Posterior cingulate gyrus (tissue), 11 donors: Measurements from ENCODE around the gene MED31.
"Not testable (repeated sequence)": the region's sequence is repeated elsewhere in the genome, so short reads cannot be mapped to it uniquely, and the experiment has no call there.

Experiments
- DNase-seq, 10 donors: peaks; one replicate each; pipeline versions ENCODE4 v3.0.0 to v3.0.0-alpha.2; 2020 to 2021; ENCODE audit warnings: mixed read lengths in 3 of 10
- intact Hi-C: fragments of 100-400 bp; cut with DNase I; formaldehyde crosslinking; loops from one replicate; pipeline ENCODE4 v1.15.1; 2023

Gene MED31

GRCh38 chr17:6651354-6651918 is at the start of gene MED31, which contains the start of gene C17orf100:
Gene MED31 (minus strand): TSS chr17:6651605. CDS start chr17:6651528, 77 bp downstream.
Gene C17orf100 (plus strand): TSS chr17:6651762. CDS start chr17:6651914, 152 bp downstream.
- peak; percentile 89 to 99 (median 95) for DNase-seq
- intact Hi-C loops = loop anchor here (1.0 to 5.0 kb wide), 2 partner anchors 10 to 1214 kb away; partner anchors contain the start of genes C1QBP and TXNDC17

GRCh38 chr17:6700948-6701307 is 49.5 kb upstream of the MED31 start:
- intact Hi-C loops = no loop called here
- DNase-seq = peak in 1 of 10 donors; percentile 39

- DNase-seq = peak in 1 of 10 donors; percentile 36
- intact Hi-C loops = no loop called here
These were observed 48.9 kb upstream of the MED31 start for GRCh38 chr17:6699997-6700947.

DNA sequence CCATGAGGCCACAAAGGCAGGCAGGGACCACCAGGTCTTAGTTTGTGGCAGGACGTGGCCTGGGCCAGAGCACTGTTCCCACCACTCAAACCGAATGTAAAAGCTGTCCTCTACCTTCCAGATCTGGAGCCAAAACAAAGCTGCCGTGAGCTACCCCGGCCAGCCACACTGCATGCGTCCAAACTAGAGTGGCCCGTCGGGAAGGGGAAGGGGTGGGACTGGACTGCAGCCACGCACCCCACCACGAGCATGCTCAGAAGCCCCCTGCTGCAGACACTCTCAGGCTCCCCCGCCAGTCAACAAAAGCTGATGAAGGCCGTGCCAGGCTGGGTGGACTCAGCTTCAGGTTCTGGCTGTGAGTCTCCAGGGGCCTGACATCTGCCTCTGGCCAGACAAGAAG is 46.6 kb upstream of the MED31 start:
- peak in 1 of 10 donors; percentile 35 for DNase-seq
- intact Hi-C loops = no loop called here

DNA sequence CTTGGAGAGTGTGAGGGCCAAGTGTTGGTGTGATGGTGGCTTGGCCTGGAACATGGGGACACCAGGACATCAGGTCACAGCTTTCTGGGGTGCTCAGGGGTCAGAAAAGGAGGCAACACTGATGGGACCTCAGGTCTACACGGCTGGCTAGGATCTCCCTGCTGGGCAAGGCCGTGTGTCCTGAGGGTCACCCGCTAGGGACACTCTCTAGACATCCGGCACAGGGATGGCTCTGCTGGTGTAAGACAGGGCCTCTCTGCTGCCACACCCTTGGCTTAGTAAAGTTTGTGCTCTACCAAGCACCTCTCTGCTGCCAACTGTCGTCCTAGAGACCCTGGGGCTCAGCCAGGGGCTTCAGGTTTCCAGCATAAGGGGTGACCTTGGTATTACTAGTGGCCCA is 45.5 kb upstream of the MED31 start:
- intact Hi-C loops = no loop called here
- DNase-seq = peak in 2 of 10 donors; percentile 41 to 42

DNA sequence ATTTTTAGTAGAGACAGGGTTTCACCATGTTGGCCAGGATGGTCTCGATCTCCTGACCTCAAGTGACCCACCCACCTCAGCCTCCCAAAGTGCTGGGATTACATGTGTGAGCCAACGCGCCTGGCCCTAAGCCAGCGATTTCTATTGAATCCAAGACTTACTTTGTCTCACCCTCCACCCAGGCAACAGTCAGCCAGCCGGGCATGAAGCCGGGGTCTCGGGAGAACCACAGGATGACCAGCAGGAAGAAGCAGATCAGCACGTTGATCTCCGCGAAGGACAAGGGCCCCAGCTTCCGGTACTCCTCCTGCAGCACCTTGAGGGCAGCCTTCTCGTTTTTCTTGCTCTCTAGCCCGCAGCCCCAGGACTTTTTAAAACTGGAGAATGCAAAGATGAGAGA is 44.2 kb upstream of the MED31 start:
- intact Hi-C loops = no loop called here
- peak in 2 of 10 donors; percentile 17 to 55 for DNase-seq

GRCh38 chr17:6695051-6695450 is 43.6 kb upstream of the MED31 start:
- intact Hi-C loops = no loop called here
- peak in 1 of 10 donors; percentile 16 for DNase-seq

GRCh38 chr17:6691958-6692357 is 40.6 kb upstream of the MED31 start:
- peak in 1 of 10 donors; percentile 6 for DNase-seq
- intact Hi-C loops = not testable (repeated sequence)

- intact Hi-C loops = no loop called here
- peak in 1 of 10 donors; percentile 16 for DNase-seq
These were observed 40.1 kb upstream of the MED31 start for GRCh38 chr17:6691546-6691945.

- peak in 3 of 10 donors; percentile 45 to 62 (median 46) for DNase-seq
- intact Hi-C loops = no loop called here
These were observed 39.2 kb upstream of the MED31 start for GRCh38 chr17:6690641-6691040.

- intact Hi-C loops = no loop called here
- DNase-seq = peak in 2 of 10 donors; percentile 48 to 62
These were observed 37.5 kb upstream of the MED31 start for GRCh38 chr17:6688944-6689343.

DNA sequence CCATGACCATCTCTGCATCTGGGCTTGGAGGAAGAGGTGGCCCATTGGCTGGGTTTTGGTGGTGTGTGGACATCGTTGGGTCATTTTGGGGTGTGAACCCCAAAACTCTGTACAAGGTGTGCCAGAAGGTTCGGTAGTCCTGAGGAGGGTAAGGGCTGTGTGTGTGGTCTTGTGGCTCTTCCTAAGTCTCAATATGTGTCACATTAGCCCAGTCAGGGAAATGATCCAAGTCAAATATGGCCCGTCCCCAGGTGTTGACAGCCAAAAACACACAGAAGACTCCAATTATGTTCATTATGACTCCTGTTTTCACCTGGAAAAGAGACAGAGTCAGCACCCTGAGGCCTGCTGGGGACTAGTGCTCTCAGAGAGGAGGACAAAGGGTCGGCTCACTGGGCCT is 34.6 kb upstream of the MED31 start:
- DNase-seq = peak in 1 of 10 donors; percentile 25
- intact Hi-C loops = no loop called here

GRCh38 chr17:6684881-6685767 is 33.7 kb upstream of the MED31 start:
- intact Hi-C loops = no loop called here
- DNase-seq = peak in 2 of 10 donors; percentile 26 to 61

DNA sequence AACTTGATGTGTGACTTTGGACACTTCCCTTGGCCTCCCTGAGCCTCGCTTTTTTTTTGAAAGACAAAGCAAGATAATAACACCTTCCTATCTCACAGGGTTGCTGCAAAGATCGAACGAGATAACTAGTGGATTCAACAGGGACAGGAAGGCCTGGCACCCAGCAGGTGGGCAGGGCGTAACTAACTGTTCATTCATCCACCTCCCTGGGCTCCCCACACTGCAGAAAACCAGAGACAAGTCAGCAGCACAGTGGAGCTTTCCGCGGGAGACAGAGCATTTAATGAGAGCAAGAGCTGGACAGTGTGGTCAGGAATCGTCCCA is 33.0 kb upstream of the MED31 start:
- intact Hi-C loops = no loop called here
- peak in 2 of 10 donors; percentile 19 to 55 for DNase-seq

DNA sequence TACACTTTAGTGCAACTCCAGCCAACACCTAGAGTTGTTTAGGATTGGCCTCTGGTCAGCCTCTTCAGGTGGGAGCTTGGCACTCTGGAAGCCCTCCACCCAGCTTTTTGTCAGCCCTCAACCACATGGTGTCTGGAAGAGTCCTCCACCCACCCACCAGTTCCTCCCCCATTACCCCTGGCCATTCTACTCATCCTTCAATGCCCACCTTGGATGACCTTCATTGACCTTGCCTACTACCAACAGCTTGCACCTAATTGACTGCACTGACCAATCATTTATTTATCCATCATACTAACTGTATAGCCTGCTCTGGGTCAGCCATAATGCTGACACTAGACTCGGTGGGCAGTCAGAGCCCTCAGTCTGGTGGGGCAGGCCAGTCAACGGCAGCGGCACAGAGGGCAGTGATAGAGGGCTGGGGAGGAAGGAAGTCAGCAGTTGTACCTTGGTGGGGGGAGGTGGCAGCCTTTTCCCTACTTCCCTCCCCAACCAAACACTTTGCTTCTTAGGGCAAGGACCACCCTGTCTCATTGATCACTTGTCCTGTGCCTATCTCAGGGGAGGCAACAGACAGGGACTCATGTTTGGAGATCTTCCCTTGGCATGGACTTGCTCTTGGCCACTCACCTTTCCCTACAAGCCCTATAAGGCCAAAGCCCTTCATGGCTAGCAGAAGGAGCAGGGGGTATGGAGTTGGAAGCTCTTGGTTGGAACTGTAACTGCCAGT is 32.5 kb upstream of the MED31 start:
- DNase-seq = no peak
- intact Hi-C loops = no loop called here

DNA sequence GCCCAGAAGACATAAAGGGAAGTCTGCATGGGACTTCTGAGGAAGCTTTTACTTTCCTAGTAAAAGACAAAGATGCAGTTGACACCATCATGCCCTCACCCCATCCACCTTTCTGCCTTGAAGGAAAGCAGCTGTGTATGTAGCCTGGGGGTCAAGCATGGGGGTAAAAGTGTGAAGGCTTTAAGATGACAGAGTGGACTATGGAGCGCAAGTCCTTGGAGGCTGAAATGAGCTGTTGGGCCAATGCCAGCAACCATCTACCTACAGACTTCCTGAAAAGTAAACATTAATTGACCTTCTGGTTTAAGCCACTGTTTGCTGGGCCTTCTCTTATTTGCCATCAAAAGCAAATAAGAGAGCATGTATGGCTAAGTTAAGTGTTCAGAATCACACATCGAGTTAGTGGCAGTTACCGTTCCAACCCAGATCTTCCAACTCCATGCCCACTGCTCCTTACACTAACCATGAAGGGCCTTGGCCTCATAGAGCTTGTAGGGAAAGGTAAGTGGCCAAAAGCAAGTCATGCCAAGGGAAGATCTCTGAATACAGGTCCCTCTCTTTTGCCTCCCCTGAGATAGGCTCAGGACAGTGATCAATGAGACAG is 31.8 kb upstream of the MED31 start:
- peak in 2 of 10 donors; percentile 27 to 30 for DNase-seq
- intact Hi-C loops = no loop called here

DNA sequence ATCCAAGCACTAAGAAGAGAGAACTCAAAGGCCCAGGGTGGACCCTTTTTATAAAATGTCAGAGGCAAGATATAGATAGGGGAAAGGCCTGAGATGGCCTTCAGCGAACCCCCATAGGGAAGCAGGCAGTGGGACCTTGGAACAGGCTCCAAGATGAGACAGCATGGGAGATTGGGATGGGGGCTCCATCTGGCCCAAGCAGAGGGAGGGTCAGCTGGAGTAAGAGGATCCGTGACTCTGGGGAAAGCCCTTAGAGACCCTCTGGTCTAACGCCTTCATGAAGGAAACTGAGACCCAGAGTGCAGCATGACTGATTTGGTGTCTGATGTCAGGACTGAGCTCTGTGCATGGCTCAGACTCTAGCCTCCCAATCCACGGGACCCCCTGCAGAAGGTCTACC is 30.9 kb upstream of the MED31 start:
- peak in 3 of 10 donors; percentile 10 to 69 (median 14) for DNase-seq
- intact Hi-C loops = no loop called here

GRCh38 chr17:6681671-6682070 is 30.3 kb upstream of the MED31 start:
- peak in 2 of 10 donors; percentile 6 to 17 for DNase-seq
- intact Hi-C loops = no loop called here

GRCh38 chr17:6681176-6681575 is 29.8 kb upstream of the MED31 start:
- intact Hi-C loops = no loop called here
- peak in 3 of 10 donors; percentile 8 to 32 (median 25) for DNase-seq
